HG02981 (cell line): ENCODE data around the gene SYCP3.

Experiments
- ATAC-seq: cut with Tn5 transposase; IDR thresholded peaks from one replicate; pipeline ENCODE4 v1.9.1; 2021; ENCODE audit warnings: mild to moderate bottlenecking, moderate library complexity; ENCODE audit not compliant: unreplicated experiment

SYCP3 gene

GRCh38 chr12:101713930-101714329 is 25.3 kb downstream of the SYCP3 start:
- no peak for ATAC-seq

GRCh38 chr12:101713059-101713682 is 26.1 kb downstream of the SYCP3 start:
- ATAC-seq = no peak

- ATAC-seq = no peak
These were observed 29.0 kb downstream of the SYCP3 start for GRCh38 chr12:101710288-101710687.

GRCh38 chr12:101707131-101707782 is 32.0 kb downstream of the SYCP3 start:
- ATAC-seq = no peak

- no peak for ATAC-seq
These were observed 32.9 kb downstream of the SYCP3 start for GRCh38 chr12:101706403-101706802.

- no peak for ATAC-seq
These were observed 35.8 kb downstream of the SYCP3 start for GRCh38 chr12:101703487-101703886.

GRCh38 chr12:101700299-101700820 is 38.9 kb downstream of the SYCP3 start:
- ATAC-seq = no peak

- ATAC-seq = no peak
These were observed 40.4 kb downstream of the SYCP3 start for GRCh38 chr12:101698800-101699347.

GRCh38 chr12:101697930-101698799 is 41.1 kb downstream of the SYCP3 start:
- peak; percentile 29 for ATAC-seq

GRCh38 chr12:101697197-101697929 is 41.9 kb downstream of the SYCP3 start, which contains the start of gene CHPT1:
Gene CHPT1, plus strand, starts transcription at chr12:101697640. Its CDS starts 222 bp downstream, at chr12:101697862.
- peak; percentile 59 for ATAC-seq

GRCh38 chr12:101696251-101697196 is 42.7 kb downstream of the SYCP3 start:
- peak; percentile 30 for ATAC-seq

GRCh38 chr12:101695706-101696105 is 43.6 kb downstream of the SYCP3 start:
- ATAC-seq = no peak

GRCh38 chr12:101694986-101695385 is 44.3 kb downstream of the SYCP3 start:
- no peak for ATAC-seq

- ATAC-seq = no peak
These were observed 44.9 kb downstream of the SYCP3 start for GRCh38 chr12:101694297-101694848.

GRCh38 chr12:101691503-101692096 is 47.7 kb downstream of the SYCP3 start:
- no peak for ATAC-seq

- no peak for ATAC-seq
These were observed 48.6 kb downstream of the SYCP3 start for GRCh38 chr12:101690544-101691098.

GRCh38 chr12:101686176-101686575 is 53.1 kb downstream of the SYCP3 start:
- ATAC-seq = no peak

GRCh38 chr12:101685092-101685491 is 54.2 kb downstream of the SYCP3 start:
- no peak for ATAC-seq
